SK-N-MC (cell line): Measurements from ENCODE around the gene CLP1.
A peak's percentile ranks its signal among the peaks of the same experiment; 100 is the strongest.

Experiments used
- DNase-seq: peaks from one replicate; pipeline ENCODE4 v3.0.0-alpha.2; 2011; ENCODE audit warnings: low read depth, low spot score
- H3K27ac ChIP-seq: fragments of 200-600 bp; sonication (generic); 2 replicates; pipeline ENCODE4 v1.5.1; 2016; ENCODE audit warnings: mixed run types
- H3K36me3 ChIP-seq: fragments of 200-600 bp; sonication (generic); 2 replicates; pipeline ENCODE4 v1.6.1; 2017; ENCODE audit warnings: antibody characterized with exemption, low read length, mixed read lengths; ENCODE audit not compliant: insufficient read depth
- H3K4me3 ChIP-seq: fragments of 200-600 bp; sonication (generic); 2 replicates; pipeline ENCODE4 v1.5.1; 2016
- H3K9ac ChIP-seq: fragments of 200-600 bp; sonication (generic); 2 replicates; pipeline ENCODE4 v1.8.0; 2017; ENCODE audit warnings: mixed run types, mixed read lengths; ENCODE audit not compliant: insufficient read length
- H3K9me3 ChIP-seq: fragments of 200-600 bp; sonication (generic); 2 replicates; pipeline ENCODE4 v1.6.1; 2017; ENCODE audit warnings: low read depth, mild to moderate bottlenecking, antibody characterized with exemption, low read length, moderate library complexity, mixed read lengths
- EZH2 ChIP-seq: fragments of 200-600 bp; sonication (generic); IDR thresholded peaks from one replicate; pipeline ENCODE4 v1.6.1; 2017; ENCODE audit warnings: antibody characterized with exemption
- FOXP2 ChIP-seq: optimal IDR thresholded peaks from 2 replicates; pipeline ENCODE3; 2011; ENCODE audit warnings: mild to moderate bottlenecking, moderate library complexity; ENCODE audit not compliant: insufficient read depth; ENCODE audit errors: extremely low read length, control extremely low read depth
- POLR2AphosphoS5 ChIP-seq: IDR thresholded peaks from 2 replicates; pipeline ENCODE4 v1.6.1; 2012; ENCODE audit warnings: mild to moderate bottlenecking, low read depth, low read length, borderline replicate concordance

Gene CLP1

GRCh38 chr11:57624864-57625263 is 32.7 kb upstream of the CLP1 start:
- H3K9me3 ChIP-seq, result peaks cover 5% of the 10 kb centered on the region; the same call in 1 of the 2 replicates
- no peak overlapping the region for H3K4me3 ChIP-seq
- no peak for DNase-seq
- no peak overlapping the region for H3K27ac ChIP-seq
- TF ChIP-seq EZH2, result no peak
- no peak for TF ChIP-seq FOXP2
- TF ChIP-seq POLR2AphosphoS5, result no peak
- H3K9ac ChIP-seq, result no peak overlapping the region
- no peaks in the 10 kb centered on the region for H3K36me3 ChIP-seq

GRCh38 chr11:57626895-57627294 is 30.7 kb upstream of the CLP1 start:
- H3K36me3 ChIP-seq, result no peaks in the 10 kb centered on the region
- no peaks in the 10 kb centered on the region for H3K9me3 ChIP-seq
- DNase-seq, result no peak
- no peak overlapping the region for H3K9ac ChIP-seq
- H3K4me3 ChIP-seq, result no peak overlapping the region
- no peak for TF ChIP-seq POLR2AphosphoS5
- no peak for TF ChIP-seq EZH2
- no peak for TF ChIP-seq FOXP2
- no peak overlapping the region for H3K27ac ChIP-seq

GRCh38 chr11:57630171-57630570 is 27.4 kb upstream of the CLP1 start:
- H3K9me3 ChIP-seq, result no peaks in the 10 kb centered on the region
- no peak overlapping the region for H3K27ac ChIP-seq
- H3K4me3 ChIP-seq, result no peak overlapping the region
- TF ChIP-seq POLR2AphosphoS5, result no peak
- no peak for TF ChIP-seq FOXP2
- no peak for TF ChIP-seq EZH2
- no peak for DNase-seq
- H3K36me3 ChIP-seq, result no peaks in the 10 kb centered on the region
- no peak overlapping the region for H3K9ac ChIP-seq

GRCh38 chr11:57632116-57632515 is 25.4 kb upstream of the CLP1 start:
- H3K9ac ChIP-seq, result no peak overlapping the region
- no peak overlapping the region for H3K4me3 ChIP-seq
- DNase-seq, result no peak
- H3K9me3 ChIP-seq, result no peaks in the 10 kb centered on the region
- no peak overlapping the region for H3K27ac ChIP-seq
- TF ChIP-seq POLR2AphosphoS5, result no peak
- no peak for TF ChIP-seq EZH2
- TF ChIP-seq FOXP2, result no peak
- H3K36me3 ChIP-seq, result no peaks in the 10 kb centered on the region

GRCh38 chr11:57633394-57634070 is 24.0 kb upstream of the CLP1 start:
- H3K4me3 ChIP-seq, result no peak overlapping the region
- no peak overlapping the region for H3K9ac ChIP-seq
- no peaks in the 10 kb centered on the region for H3K36me3 ChIP-seq
- TF ChIP-seq POLR2AphosphoS5 (no peak), EZH2 (no peak), FOXP2 (no peak)
- H3K27ac ChIP-seq, result no peak overlapping the region
- no peak for DNase-seq
- no peaks in the 10 kb centered on the region for H3K9me3 ChIP-seq

- H3K9me3 ChIP-seq, result no peaks in the 10 kb centered on the region
- DNase-seq, result no peak
- TF ChIP-seq FOXP2 (no peak), EZH2 (no peak), POLR2AphosphoS5 (no peak)
- H3K9ac ChIP-seq, result no peak overlapping the region
- H3K36me3 ChIP-seq, result no peaks in the 10 kb centered on the region
- H3K4me3 ChIP-seq, result no peak overlapping the region
- H3K27ac ChIP-seq, result no peak overlapping the region
Observed at GRCh38 chr11:57634311-57634710, 23.3 kb upstream of the CLP1 start.

GRCh38 chr11:57635246-57635645 is 22.3 kb upstream of the CLP1 start:
- Histone ChIP-seq H3K9ac (no peak overlapping the region), H3K4me3 (no peak overlapping the region), H3K36me3 (0 out of 2 replicates have a peak, but pooled peaks cover 3% of the 10 kb centered on the region), H3K27ac (no peak overlapping the region), H3K9me3 (no peaks in the 10 kb centered on the region)
- DNase-seq, result no peak
- TF ChIP-seq POLR2AphosphoS5 (no peak), FOXP2 (no peak), EZH2 (no peak)

- peak overlapping the region; percentile 95 for H3K9ac ChIP-seq
- no peak for DNase-seq
- TF ChIP-seq EZH2 (no peak), FOXP2 (no peak), POLR2AphosphoS5 (no peak)
- peak overlapping the region; percentile 48; the same call in 1 of the 2 replicates for H3K27ac ChIP-seq
- H3K4me3 ChIP-seq, result peak overlapping the region; percentile 97
- H3K9me3 ChIP-seq, result no peaks in the 10 kb centered on the region
- H3K36me3 ChIP-seq, result 0 out of 2 replicates have a peak, but pooled peaks cover 3% of the 10 kb centered on the region
Observed at GRCh38 chr11:57637626-57638004, 19.9 kb upstream of the CLP1 start.
